Gastroesophageal sphincter (tissue), 3 donors: Measurements from ENCODE around the gene SLC28A1.

Experiments
- EP300 ChIP-seq: sonication (generic); formaldehyde crosslinking; IDR thresholded peaks from one replicate; pipeline ENCODE4 v1.6.1; 2017; ENCODE audit warnings: antibody characterized with exemption, mild to moderate bottlenecking
- POLR2A ChIP-seq, 2 donors: fragments of 450-650 bp; IDR thresholded peaks; one replicate each; pipeline ENCODE4 v1.6.1; 2017; ENCODE audit warnings: antibody characterized with exemption in 2 of 2, mild to moderate bottlenecking in 2 of 2, moderate library complexity in 1 of 2
- POLR2AphosphoS5 ChIP-seq: sonication (generic); formaldehyde crosslinking; IDR thresholded peaks from one replicate; pipeline ENCODE4 v1.6.1; 2017; ENCODE audit warnings: antibody characterized with exemption
- TF ChIP-seq, protein P1 (sequence below), 4 experiments: fragments of 200-600 bp in 2 of 4; fragments of 450-650 bp in 2 of 4; sonication (generic) in 1 of 4; IDR thresholded peaks; one replicate each; pipeline ENCODE4 v1.5.1; 2017 to 2019; ENCODE audit warnings: antibody characterized with exemption in 4 of 4, mild to moderate bottlenecking in 2 of 4, moderate library complexity in 2 of 4

- TF ChIP-seq, protein P1, sequence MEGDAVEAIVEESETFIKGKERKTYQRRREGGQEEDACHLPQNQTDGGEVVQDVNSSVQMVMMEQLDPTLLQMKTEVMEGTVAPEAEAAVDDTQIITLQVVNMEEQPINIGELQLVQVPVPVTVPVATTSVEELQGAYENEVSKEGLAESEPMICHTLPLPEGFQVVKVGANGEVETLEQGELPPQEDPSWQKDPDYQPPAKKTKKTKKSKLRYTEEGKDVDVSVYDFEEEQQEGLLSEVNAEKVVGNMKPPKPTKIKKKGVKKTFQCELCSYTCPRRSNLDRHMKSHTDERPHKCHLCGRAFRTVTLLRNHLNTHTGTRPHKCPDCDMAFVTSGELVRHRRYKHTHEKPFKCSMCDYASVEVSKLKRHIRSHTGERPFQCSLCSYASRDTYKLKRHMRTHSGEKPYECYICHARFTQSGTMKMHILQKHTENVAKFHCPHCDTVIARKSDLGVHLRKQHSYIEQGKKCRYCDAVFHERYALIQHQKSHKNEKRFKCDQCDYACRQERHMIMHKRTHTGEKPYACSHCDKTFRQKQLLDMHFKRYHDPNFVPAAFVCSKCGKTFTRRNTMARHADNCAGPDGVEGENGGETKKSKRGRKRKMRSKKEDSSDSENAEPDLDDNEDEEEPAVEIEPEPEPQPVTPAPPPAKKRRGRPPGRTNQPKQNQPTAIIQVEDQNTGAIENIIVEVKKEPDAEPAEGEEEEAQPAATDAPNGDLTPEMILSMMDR (IDR thresholded peaks at IDR 0.05) = no peak
- TF ChIP-seq POLR2A (IDR thresholded peaks at IDR 0.05) (no peak), EP300 (no peak), POLR2AphosphoS5 (no peak)
These were observed 92.4 kb downstream of the SLC28A1 start for GRCh38 chr15:84976746-84977345.
